Activated CD8-positive, alpha-beta memory T cell treated with anti-CD3 and anti-CD28 coated beads for 1 hour (primary cell): ENCODE data around the gene TM4SF4.

Experiments used
- DNase-seq, 2 donors: peaks; one replicate each; pipeline ENCODE4 v3.0.0-alpha.2; 2020; ENCODE audit warnings: low read depth in 1 of 2; ENCODE audit errors: extremely low read depth in 1 of 2

The TM4SF4 gene

GRCh38 chr3:149454746-149455145 is 19.8 kb upstream of the TM4SF4 start:
- no peak for DNase-seq

- DNase-seq, result no peak
Observed at GRCh38 chr3:149455366-149455765, 19.1 kb upstream of the TM4SF4 start.

- no peak for DNase-seq
Observed at GRCh38 chr3:149455989-149456388, 18.5 kb upstream of the TM4SF4 start.

- no peak for DNase-seq
Observed at GRCh38 chr3:149459491-149460059, 14.9 kb upstream of the TM4SF4 start.

- DNase-seq, result no peak
Observed at GRCh38 chr3:149460117-149460516, 14.4 kb upstream of the TM4SF4 start.

- DNase-seq, result no peak
Observed at GRCh38 chr3:149462051-149462450, 12.4 kb upstream of the TM4SF4 start.

- DNase-seq, result no peak
Observed at GRCh38 chr3:149462581-149463011, 11.9 kb upstream of the TM4SF4 start.

GRCh38 chr3:149463921-149464320 is 10.6 kb upstream of the TM4SF4 start:
- no peak for DNase-seq

- no peak for DNase-seq
Observed at GRCh38 chr3:149464542-149465328, 9.8 kb upstream of the TM4SF4 start.

- DNase-seq, result no peak
Observed at GRCh38 chr3:149465351-149465883, 9.1 kb upstream of the TM4SF4 start.

- no peak for DNase-seq
Observed at GRCh38 chr3:149466192-149466591, 8.3 kb upstream of the TM4SF4 start.

GRCh38 chr3:149468504-149469212 is 5.8 kb upstream of the TM4SF4 start:
- DNase-seq, result no peak

- no peak for DNase-seq
Observed at GRCh38 chr3:149470381-149470780, 4.1 kb upstream of the TM4SF4 start.

- no peak for DNase-seq
Observed at GRCh38 chr3:149472030-149472797, 2.3 kb upstream of the TM4SF4 start.

- no peak for DNase-seq
Observed at GRCh38 chr3:149473357-149474249, 894 bp upstream of the TM4SF4 start.

- DNase-seq, result no peak
Observed at GRCh38 chr3:149475451-149476060, 1.1 kb downstream of the TM4SF4 start.

- no peak for DNase-seq
Observed at GRCh38 chr3:149476225-149476624, 1.7 kb downstream of the TM4SF4 start.

- DNase-seq, result no peak
Observed at GRCh38 chr3:149479621-149480325, 5.3 kb downstream of the TM4SF4 start.
